ENCODE results near the gene ADAMTS17.
A peak's percentile ranks its signal among the peaks of the same experiment; 100 is the strongest.
"Not testable (repeated sequence)": the region's sequence is repeated elsewhere in the genome, so short reads cannot be mapped to it uniquely, and the experiment has no call there.

ADAMTS17 gene

DNA sequence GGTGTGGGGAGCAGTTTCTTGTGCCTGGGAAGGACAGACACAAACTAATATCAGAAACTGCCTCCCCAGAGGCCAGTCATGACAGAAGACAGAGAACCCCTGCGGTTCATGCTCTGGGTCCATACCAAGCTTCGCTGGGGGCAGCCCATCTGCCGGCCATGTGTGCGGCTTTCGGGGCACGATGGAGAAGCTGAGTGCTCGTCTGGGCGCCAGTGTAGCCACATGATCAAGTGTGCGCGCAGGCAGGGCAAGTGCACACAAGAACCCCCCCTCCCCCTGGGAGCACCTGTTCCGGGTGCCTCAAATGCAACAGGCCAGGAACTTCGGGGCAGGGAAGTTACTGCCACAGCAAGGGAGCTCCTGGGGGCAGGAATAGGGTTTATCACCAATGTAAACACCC, 1.8 kb downstream of the ADAMTS17 start:
- Histone ChIP-seq H3K27ac (no peak overlapping the region), H3K4me3 (no peak overlapping the region)
- no peak for DNase-seq (ENCODE audit: low spot score)
- no peak for TF ChIP-seq CTCF (IDR thresholded peaks at IDR 0.05)

GRCh38 chr15:100339451-100339850, 2.3 kb downstream of the ADAMTS17 start:
- H3K4me3 ChIP-seq; H3K27ac ChIP-seq; DNase-seq (ENCODE audit: low spot score): not testable (repeated sequence)

- DNase-seq (ENCODE audit: low spot score): no peak
Measured at GRCh38 chr15:100338971-100339444, 2.8 kb downstream of the ADAMTS17 start.

GRCh38 chr15:100338247-100338646, 3.5 kb downstream of the ADAMTS17 start:
- H3K27ac ChIP-seq: no peak overlapping the region
- no peak for TF ChIP-seq CTCF (IDR thresholded peaks at IDR 0.05)
- H3K4me3 ChIP-seq: no peak overlapping the region
- DNase-seq (ENCODE audit: low spot score): no peak

More at GRCh38 chr15:100338971-100339444, 2.8 kb downstream of the ADAMTS17 start:
- peak; percentile 55 for TF ChIP-seq CTCF (IDR thresholded peaks at IDR 0.05)
- Histone ChIP-seq H3K4me3 (no peak overlapping the region), H3K27ac (no peak overlapping the region)

DNA sequence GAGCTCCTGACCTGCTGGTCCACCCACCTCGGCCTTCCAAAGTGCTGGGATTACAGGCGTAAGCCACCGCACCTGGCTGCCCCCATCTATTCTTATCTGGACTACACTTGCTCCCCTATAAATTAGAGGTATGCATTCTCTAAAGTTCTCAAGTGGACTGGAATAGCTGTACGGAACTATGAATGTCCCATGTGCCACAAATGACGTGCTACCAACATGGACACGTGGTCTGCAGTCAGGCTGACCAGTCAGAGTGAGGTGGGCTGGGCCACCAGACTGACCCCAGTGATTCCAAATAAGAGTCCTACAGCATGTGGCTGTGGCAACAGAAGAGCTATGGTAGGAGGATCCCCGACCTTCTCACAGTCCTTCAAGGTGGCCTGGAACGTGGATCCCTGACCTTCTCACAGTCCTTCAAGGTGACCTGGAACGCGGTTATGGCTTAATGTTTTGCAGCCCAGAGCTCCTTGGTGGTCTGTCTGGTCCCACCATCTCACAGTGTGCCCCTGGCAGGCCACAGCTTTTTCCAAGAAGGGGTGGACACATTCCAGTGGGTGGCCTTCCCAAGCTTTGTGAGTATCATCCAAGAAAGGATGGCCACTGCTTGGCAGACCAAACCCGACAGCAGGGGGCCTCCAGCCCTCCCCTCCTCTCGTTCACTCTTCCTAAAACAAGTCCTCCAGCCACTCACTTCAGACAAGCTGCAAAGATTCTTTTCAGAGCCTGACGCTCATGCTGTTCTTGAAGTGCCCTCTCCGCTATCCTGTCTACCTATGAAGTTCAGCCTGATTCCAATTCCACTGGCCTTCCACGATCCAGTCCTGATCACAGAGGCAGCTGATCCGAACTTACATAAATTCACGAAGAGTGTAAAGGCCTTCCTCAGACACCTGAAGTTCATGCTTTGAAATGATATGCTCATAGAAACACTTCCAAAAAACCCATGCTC, 4.4 kb downstream of the ADAMTS17 start:
- no peak for TF ChIP-seq CTCF (IDR thresholded peaks at IDR 0.05)

GRCh38 chr15:100336061-100336460, 5.7 kb downstream of the ADAMTS17 start:
- Histone ChIP-seq H3K4me3 (no peak overlapping the region), H3K27ac (no peak overlapping the region)
- no peak for DNase-seq (ENCODE audit: low spot score)
- TF ChIP-seq CTCF (IDR thresholded peaks at IDR 0.05): no peak

More for the DNA sequence above, 4.4 kb downstream of the ADAMTS17 start:
- DNase-seq (ENCODE audit: low spot score): no peak
- no peak overlapping the region for H3K4me3 ChIP-seq
- H3K27ac ChIP-seq: no peak overlapping the region

GRCh38 chr15:100335335-100335999, 6.3 kb downstream of the ADAMTS17 start:
- TF ChIP-seq CTCF (IDR thresholded peaks at IDR 0.05): no peak
- Histone ChIP-seq H3K4me3 (no peak overlapping the region), H3K27ac (no peak overlapping the region)
- DNase-seq (ENCODE audit: low spot score): no peak
